Measurements from ENCODE around the gene DOCK2.
"Not testable (repeated sequence)": the region's sequence is repeated elsewhere in the genome, so short reads cannot be mapped to it uniquely, and the experiment has no call there.

Gene DOCK2

DNA sequence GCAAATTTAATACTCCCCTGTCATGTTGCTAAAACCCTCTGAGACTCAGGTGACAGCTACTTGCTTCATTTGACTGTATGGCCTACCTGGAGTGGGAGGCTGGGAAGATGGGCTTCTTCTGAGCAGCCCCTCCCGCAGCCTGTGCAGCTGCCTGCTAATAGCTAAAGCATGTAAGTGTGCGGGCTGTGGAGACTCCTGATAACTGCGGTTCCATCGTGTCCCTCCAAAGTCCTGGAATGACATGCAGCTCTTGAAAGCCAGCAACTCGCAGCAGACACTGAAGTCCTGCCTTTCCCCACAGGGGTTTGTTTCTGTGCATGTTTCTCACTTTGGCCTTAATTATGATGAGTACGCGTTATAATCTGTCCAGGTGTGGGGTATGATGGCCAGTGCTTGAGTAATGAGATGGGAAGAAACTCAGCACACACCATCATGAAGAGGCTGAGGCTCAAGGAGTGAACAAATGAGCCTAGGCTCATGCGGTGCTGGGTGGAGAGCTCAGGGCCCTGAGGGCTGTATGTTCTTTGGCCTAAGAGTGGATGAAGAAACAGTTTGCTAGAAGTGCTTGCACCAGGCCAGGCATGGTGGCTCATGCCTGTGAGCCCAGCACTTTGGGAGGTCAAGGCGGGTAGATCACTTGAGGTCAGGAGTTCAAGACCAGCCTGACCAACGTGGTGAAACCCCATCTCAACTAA, 119.1 kb downstream of the DOCK2 start:
- no peak for DNase-seq (ENCODE audit: low read depth)

DNA sequence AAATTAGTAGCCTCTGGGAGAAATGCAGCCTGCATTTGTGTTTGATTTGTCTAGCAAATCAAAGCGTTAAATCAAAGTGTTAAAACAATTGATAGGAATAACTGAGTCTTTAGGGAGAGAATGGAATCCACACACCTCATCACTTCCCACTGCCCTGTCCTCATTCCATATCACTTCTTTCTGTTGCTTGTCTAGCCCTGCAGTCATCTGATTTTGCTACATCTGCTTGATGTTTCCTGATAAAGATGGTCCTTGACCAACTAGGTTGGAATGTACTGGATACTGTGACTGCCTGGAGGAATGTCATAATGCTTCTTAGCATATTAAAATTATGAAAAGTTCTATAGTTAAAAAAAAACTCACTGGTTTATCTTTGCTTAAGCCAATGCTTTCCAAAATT, 119.9 kb downstream of the DOCK2 start:
- no peak for DNase-seq (ENCODE audit: low read depth)

DNA sequence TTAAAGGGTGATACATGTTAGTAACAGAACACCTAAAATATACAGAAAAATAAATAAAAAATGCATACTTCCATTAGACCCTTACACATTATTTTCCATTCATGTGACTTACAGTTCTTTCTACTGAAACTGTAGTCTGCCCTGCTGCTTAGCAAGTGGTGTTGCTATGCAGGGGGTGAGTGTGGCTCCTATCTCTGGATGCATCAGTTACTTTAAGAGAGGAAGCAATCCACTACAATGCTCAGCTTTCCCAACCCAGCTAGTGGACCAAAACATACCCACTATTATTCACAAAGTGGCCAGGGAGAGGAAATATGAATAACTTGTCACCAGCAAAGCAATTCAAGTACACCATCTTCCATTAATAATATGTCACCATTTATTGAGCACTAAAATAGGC, 121.8 kb downstream of the DOCK2 start:
- no peak for DNase-seq (ENCODE audit: low read depth)

DNA sequence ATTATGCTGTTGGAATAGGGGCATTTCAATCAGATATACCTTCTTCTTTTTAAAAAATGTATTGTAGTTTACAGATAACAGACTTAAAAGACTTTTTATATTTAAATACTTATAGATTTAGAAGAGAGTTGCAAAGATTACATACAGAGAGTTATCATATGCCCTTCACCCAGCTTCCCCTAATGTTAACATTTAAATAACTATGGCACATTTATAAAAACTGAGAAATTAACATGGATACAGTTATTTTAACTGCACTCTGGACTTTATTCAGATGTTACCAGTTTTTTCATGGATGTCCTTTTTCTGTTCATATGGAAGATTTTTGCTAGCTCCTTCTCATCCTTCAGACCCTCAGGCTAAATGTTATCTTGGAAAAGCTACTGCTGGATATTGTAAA, 123.2 kb downstream of the DOCK2 start:
- DNase-seq (ENCODE audit: low read depth): no peak

DNA sequence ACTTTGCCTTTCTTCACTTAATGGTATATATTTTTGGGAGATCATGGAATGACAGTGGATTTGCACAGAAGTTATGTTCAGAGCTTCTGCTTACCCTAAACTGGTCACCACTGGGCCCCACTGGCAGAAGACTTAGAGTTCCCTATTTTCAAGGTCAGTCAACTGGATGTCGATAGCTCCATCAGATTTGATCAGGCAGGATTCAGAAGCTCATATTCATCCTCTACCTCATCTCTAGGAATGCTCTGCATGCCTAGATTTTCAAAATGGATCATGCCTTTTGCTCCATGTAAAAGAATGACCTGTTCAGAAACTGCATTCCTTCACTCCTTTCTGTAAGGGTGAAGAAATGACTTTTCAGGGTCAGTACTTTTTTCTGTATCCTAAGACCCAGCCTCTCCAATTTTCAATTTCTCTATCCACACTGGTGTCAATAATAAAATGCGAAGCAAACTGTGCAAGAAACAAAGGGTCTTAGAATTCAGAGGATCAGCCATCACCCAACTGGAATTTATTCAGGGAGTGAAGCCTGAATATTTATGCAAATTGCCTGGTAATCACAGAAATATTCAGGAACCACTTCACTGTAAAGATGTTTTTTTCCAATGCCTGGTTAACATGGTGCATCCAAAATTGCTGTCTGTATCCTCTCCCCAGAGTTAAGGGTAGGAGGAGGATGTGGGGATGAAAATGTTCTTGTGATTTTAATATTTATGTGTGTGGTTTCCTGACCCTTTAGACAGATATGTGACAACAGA, 125.4 kb downstream of the DOCK2 start:
- DNase-seq (ENCODE audit: low read depth): no peak

DNA sequence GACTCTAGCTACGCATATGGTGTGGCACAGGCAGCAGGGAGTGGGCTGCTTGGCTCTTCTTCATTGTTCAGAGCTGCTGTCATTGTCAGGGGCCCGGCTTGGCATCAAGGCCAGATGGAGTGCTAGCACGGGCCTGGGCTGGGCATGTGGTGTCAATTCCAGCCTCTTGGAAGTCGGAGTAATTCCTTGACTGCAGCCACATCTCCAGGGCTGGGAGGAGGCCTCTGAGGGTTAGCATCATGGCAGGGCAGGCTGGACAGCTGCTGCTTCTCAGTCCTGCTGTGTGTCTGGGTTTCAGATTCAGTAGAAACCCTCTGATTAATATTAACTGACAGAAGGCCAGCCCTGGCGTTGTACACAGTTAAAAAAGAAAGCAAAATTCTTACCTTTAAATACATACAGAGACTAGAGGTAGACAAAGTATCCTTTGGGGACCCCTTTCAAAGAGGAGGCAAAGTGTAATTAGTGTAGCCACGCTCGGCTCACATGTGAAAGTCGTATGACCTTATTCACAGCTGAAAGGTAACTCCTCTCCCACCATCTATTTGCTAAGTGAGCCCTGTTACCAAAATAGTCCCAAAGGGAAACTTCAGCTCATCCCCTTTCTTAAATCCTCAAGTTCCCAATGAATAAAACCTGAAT, 126.4 kb downstream of the DOCK2 start:
- no peak for DNase-seq (ENCODE audit: low read depth)

DNA sequence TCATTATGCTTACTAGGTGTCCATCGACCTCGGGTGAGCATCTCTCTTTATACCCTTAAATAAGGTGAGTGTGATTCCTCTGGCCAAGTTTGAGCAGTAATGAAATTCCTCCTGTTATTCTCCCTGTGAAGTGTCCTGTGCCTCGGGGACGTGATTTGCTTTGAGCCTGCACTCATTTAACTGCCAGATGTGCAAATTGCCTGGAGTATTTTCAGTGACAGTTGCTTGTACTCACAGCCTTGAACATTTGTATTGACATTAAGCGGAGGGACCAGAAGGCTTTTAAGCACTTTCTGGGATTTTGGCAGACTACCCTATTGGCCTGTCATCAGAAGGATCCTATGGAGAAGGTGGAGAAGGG, 126.9 kb downstream of the DOCK2 start:
- no peak for DNase-seq (ENCODE audit: low read depth)

DNA sequence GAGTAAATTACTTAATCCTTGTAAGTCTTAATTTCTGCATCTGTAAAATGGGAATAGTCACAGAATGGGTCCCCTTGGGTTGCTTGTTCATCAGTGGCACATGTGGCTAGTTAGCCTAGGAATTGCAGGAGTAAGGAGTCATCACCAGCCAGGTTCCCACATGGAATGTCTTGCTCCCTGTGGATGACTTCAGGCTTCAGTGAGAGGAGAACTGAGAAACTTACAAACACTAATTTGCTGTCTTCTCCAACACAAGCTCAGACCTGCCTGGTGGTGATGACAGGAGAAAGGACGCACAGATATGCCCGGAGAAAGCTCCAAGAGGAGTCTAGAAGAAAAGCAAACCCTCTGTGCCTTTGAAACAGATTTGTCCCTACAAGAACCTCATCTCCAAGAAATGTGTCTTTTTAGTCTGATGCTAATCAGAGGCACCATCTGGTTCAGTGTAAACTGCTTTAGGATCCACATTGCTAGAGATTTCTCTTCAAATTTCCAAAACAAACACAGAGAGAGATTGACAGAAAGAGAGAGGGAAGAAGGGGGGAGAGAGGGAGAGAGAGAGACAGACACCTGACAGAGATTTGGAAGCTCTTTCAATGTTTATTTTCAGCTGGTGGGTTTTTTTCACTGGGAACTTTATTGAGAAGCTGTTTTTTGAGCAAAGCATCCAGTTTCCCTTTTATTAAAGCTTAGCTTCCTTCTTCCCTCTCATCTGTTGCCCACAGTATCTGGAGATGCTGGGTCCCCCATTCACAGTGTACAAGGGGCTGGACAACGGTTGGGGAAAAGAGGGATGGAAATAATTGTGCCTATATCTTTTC, 128.3 kb downstream of the DOCK2 start:
- DNase-seq (ENCODE audit: low read depth): no peak

DNA sequence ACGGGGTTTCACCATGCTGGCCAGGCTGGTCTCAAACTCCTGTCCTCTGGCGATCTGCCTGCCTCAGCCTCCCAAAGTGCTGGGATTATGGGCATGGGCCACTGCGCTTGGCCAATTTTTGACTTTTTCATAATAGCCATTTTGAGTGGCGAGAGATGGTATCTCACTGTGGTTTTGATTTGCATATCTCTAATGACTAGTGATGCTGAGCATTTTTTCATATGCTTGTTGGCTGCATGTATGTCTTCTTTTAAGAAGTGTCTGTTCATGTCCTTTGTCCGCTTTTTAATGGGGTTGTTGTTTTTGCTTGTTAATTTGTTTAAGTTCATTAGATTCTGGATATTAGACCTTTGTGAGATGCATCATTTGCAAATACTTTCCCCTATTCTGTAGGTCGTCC, 129.9 kb downstream of the DOCK2 start:
- not testable (repeated sequence) for DNase-seq (ENCODE audit: low read depth)

DNA sequence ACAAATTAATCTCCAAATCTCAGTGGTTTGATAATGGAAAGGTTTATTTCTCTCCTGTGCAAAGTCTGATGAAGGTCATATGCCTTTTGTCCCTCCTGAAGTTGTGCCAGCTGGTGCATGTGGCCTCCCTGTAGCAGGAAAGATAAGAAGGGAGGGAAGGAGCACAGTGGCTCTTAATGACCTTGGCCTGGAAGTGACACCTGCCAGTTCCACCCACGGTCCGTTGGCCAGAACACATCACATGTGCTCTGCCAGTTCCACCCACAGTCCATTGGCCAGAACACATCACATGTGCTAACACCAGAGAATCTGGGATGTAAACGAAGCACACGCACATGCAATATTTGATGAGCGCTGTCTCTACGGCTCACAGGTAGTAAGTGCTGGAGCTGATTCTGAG, 130.9 kb downstream of the DOCK2 start:
- DNase-seq (ENCODE audit: low read depth): no peak

DNA sequence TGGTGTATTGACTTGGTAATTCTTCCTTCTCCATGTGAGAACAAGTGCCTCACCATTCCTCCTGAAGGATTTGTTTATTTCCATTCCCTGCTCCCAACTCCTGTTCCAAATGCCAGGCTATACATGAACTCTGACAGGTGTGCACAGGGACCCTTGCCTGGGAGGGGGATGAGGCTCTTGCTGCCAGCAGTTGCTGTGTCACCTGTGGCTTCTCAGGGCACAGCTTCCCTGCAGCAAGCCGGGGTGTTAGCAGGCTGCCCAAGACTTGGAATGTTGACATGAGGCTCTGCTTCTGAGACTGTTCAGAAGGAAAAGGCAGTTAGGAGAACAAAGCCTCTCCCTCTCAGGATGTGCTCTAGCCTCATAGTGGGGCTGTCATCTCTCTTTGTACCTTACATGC, 131.3 kb downstream of the DOCK2 start:
- DNase-seq (ENCODE audit: low read depth): no peak

DNA sequence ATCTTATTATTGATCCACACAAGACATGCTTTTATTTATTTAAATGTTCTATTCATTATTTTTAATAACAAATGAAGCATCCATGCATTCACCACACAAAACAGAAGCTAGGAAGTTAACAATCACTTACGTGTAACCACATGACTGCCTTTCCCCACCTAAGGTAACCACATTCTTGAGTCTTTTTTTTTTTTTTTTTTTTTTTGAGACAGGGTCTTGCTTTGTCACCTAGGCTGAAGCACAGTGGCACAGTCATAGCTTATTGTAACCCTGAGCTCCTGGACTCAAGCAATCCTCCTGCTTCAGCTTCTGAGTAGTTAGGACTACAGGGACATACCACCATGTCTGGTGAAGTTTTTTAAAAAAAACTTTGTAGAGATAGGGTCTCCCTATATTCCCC, 133.0 kb downstream of the DOCK2 start:
- no peak for DNase-seq (ENCODE audit: low read depth)

DNA sequence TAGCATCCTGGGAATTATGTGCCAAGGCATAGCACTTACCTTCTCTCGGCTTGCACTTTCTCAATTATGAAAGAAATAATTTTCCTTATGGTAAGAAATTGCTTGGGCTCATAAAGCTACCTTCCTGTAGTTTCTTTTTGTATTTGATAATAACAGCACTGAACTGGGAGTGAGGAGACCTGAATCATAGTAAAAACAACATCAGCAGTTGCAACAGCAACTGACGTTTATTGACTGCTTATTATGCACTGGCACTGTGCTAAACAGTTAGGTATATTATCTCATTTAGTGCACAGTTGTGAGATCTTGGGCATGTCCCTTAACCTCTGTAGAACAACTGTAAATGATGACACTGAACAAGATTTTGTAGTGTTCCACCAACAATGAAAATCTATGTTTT, 135.2 kb downstream of the DOCK2 start:
- DNase-seq (ENCODE audit: low read depth): no peak

DNA sequence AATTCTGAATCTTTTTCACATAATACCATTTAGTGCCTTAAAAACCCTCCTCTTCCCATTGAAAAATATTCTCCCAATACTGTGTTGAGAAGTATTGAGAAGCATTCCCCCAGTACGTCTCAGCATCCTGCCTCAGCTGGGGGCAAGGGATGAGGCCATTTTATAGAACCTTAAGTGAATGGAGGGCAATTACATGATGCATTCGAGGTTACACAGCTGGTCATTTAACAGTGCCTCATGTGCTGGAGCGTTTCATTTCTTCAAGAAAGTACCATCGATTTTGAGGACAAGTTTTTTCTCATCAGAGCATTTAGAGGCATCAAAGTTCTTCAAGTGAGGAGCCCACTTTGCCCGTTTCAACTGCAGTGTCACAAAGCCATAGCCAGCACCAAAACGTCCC, 135.6 kb downstream of the DOCK2 start:
- DNase-seq (ENCODE audit: low read depth): no peak

DNA sequence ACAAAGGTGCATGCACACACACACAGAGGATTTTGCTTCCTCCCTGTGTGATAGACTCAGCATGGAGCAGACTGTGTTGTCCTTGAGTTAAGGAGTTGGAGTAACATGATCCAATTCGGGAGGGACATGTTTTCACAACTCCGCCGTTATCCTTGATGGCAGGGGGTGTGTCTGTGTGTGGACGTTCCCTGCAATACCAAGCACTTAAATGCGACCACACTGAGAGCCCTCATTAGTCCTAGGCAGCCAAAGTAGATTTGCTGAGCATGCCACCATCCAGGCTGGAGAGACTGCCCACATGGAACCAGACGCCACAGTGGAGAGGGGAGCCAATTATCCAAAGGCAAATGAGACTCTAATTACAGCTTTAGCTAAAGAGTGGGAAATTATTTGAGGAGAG, 140.1 kb downstream of the DOCK2 start:
- DNase-seq (ENCODE audit: low read depth): no peak

DNA sequence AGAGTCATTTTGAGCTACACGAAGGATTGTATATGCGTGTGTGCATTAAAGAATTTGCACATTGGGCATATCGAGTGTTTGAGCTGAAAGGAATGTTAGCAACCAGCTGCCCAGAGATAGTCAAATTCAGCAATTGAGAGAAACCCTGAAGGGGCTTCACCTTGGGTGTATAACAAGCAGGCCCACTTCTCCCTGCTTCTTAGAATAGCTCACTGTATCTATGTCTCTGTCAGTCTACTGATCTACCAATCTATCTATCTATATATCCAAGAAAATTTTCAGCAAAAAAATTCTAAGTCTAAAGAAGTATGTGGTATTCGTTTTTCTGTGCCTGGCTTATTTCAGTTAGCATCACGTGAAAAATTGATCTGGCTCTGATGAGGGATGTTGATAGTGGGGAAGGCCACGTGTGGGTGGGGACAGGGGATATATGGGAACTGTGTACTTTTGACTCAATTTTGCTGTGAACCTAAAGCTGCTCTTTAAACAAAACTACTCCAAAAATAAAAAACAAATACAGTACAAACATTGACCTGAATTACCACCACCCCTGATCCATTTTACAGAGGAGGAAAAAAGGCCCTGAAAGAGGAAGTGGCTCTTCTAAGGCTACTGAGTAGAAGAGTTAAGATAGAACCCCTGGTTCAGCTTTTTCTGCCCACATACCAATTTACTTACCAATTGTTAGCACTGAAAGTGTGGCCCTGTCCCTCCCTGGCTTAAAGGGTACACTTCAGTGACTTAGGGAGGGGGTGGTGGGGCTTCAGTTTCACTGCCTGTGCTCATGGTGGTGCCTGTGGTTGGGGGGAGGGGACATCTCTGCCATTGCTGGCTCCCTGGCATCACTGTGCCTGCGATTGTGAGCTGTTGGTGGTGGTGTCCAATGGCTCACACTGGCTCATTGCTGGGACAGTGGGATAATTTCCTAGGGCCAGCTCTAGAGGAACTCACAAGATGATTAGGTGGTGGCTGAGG, 141.8 kb downstream of the DOCK2 start:
- no peak for DNase-seq (ENCODE audit: low read depth)

DNA sequence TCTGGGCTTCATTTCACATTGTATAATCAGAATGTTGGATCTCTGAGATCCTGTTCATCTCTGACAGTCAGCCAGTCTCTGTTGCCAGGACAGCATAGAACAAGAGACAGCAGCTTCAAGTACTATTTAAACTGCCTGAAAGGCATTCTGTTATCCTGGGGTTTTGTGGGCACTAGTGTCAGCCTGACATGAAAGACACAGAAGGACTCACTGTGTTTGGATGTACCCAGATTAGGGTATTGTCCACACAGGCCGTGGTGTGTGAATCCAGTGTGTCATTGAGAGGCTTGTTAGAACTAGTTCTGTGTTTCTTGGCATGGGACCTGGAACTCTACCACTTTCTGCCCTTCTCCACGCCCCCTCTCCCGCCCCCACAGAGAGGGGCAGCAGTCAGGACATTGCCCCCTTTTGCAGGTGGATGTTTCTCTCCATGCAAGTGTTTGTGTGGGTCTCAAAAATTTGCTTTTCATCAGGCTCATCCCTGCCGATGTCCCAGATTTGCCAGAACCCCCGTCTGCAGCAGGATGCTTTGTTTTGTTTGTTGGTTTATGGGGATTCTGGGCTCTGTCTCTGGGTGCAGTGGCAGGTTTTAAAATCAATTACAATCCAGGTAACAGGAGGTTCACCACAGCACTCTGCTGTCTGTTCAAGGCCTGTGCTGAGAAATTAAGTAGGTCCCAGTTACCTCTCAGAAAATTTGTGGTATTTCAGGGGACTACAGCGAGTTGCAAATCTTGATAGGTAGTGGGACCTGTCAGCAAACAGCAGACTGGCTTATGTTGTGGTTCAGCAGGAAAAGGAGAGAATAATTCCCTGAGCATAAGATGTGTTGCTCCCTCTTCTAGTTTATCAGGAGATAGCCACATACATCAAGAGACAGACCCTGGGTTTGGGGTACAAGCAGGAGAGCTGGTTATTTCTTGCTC, 144.6 kb downstream of the DOCK2 start:
- no peak for DNase-seq (ENCODE audit: low read depth)

DNA sequence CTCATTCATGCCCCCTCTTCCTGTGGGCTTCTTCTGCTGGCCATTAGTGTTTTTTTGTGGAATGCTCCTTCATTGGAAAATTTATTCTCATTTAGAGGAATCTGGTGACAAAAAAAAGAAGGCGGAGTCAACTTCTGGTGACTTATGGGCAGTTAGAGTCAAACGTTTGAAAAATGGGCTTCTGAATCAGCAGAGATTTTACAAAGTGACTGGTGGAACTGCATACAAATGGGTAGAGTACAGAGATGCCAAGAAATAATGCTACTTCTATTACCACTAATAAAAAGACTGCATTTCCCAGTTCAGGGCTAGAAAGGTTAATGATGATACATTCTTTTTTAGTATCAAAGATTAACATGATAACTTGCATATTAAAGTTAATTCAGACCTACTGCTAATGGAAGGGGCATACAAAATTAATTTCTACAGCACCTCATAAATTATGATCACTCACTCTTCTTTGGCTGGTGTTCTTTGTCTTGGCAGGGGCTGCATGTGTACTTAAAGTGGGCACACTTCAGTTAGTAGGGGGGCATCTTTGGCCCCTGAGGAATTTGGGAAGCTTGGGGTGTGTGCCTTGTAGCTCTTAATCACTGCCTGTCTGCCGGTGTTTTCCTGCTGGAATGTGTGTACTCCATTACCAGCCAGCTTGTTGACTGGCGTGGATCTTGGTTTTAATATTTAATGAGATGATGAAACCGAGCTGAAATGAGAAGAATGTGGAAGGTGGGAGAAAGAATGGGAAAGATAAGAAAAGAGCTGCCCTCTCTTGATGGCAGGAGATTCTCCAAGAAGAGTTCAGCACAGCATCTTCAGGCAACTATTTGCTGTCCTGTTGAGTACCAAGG, 148.9 kb downstream of the DOCK2 start:
- DNase-seq (ENCODE audit: low read depth): no peak

DNA sequence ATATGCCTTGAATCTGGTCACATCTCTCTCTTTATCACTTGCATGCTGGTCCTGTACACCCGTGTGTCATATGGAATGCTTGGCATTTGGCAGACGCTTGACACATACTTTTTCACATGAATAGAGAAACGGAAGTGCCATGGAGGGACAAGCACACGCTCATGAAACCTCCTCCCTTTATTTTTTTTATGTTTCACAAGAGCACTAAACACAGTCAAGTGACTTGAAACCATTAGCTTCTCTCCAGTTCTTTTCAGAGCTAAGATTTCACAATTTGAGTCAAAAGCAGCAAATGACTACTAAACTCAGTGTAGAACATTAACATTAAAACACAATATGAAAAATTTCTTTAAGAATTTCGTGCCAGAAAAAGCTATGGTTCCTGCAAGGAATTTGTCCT, 151.1 kb downstream of the DOCK2 start:
- DNase-seq (ENCODE audit: low read depth): no peak
